HG03280 (cell line): ENCODE data around the gene POC1B.

Experiments
- ATAC-seq: cut with Tn5 transposase; IDR thresholded peaks from one replicate; pipeline ENCODE4 v1.9.1; 2021; ENCODE audit warnings: mild to moderate bottlenecking, moderate library complexity; ENCODE audit not compliant: unreplicated experiment

Gene POC1B

GRCh38 chr12:89497467-89497866 is 28.4 kb downstream of the POC1B start:
- no peak for ATAC-seq

- no peak for ATAC-seq
These were observed 28.8 kb downstream of the POC1B start for GRCh38 chr12:89497005-89497404.

GRCh38 chr12:89494411-89495231 is 31.2 kb downstream of the POC1B start:
- ATAC-seq, result no peak

- no peak for ATAC-seq
These were observed 32.1 kb downstream of the POC1B start for GRCh38 chr12:89493670-89494302.

- no peak for ATAC-seq
These were observed 33.0 kb downstream of the POC1B start for GRCh38 chr12:89492883-89493282.

GRCh38 chr12:89490922-89491321 is 34.9 kb downstream of the POC1B start:
- ATAC-seq, result no peak

GRCh38 chr12:89486264-89486663 is 39.6 kb downstream of the POC1B start:
- ATAC-seq, result no peak

GRCh38 chr12:89484470-89484869 is 41.4 kb downstream of the POC1B start:
- no peak for ATAC-seq

- no peak for ATAC-seq
These were observed 44.5 kb downstream of the POC1B start for GRCh38 chr12:89481213-89481914.

- no peak for ATAC-seq
These were observed 45.9 kb downstream of the POC1B start for GRCh38 chr12:89479982-89480381.

- ATAC-seq, result no peak
These were observed 48.1 kb downstream of the POC1B start for GRCh38 chr12:89477633-89478279.

GRCh38 chr12:89476904-89477595 is 48.8 kb downstream of the POC1B start:
- ATAC-seq, result no peak

GRCh38 chr12:89476232-89476631 is 49.6 kb downstream of the POC1B start:
- ATAC-seq, result no peak

- no peak for ATAC-seq
These were observed 50.5 kb downstream of the POC1B start for GRCh38 chr12:89475203-89475990.

GRCh38 chr12:89474615-89475014 is 51.2 kb downstream of the POC1B start:
- ATAC-seq, result no peak

GRCh38 chr12:89472508-89472907 is 53.3 kb downstream of the POC1B start:
- ATAC-seq, result no peak

- peak; percentile 52 for ATAC-seq
These were observed 54.9 kb downstream of the POC1B start for GRCh38 chr12:89470741-89471509.

- ATAC-seq, result peak; percentile 49
These were observed 56.5 kb downstream of the POC1B start for GRCh38 chr12:89469361-89469760.

GRCh38 chr12:89468648-89469326 is 57.1 kb downstream of the POC1B start:
- peak; percentile 84 for ATAC-seq
